H1 (cell line): ENCODE results near the gene OLA1. TPM values are rescaled to one million over a fixed set of nuclear protein-coding genes. Genes with fewer than 3 reads are reported as not detected.

Source experiments
- CBX8 ChIP-seq: fragments of 300-800, 300-1000 bp; sonication (generic); IDR thresholded peaks from 2 replicates; pipeline ENCODE4 v1.7.1; 2016; ENCODE audit warnings: low read depth, low read length, borderline replicate concordance
- CTCF ChIP-seq, 3 experiments: IDR thresholded peaks; 1 replicate in 2 of 3; 2 replicates in 1 of 3; pipeline versions ENCODE4 v1.5.1 to v1.6.1; 2011; ENCODE audit warnings: low read length in 3 of 3, mild to moderate bottlenecking in 3 of 3, inconsistent platforms in 2 of 3, low read depth in 1 of 3, moderate library complexity in 1 of 3; ENCODE audit not compliant: insufficient read depth in 1 of 3; ENCODE audit errors: control extremely low read depth in 1 of 3
- GTF2F1 ChIP-seq: IDR thresholded peaks from 2 replicates; pipeline ENCODE4 v1.6.1; 2012; ENCODE audit warnings: low read depth, low read length, improper control_type of control experiment, borderline replicate concordance
- RXRA ChIP-seq: IDR thresholded peaks from 2 replicates; pipeline ENCODE4 v1.6.1; 2011; ENCODE audit warnings: low read depth, mild to moderate bottlenecking, low read length, moderate library complexity; ENCODE audit not compliant: insufficient read depth
- SAP30 ChIP-seq: fragments of 300-600 bp; sonication (generic); IDR thresholded peaks from 2 replicates; pipeline ENCODE4 v1.7.1; 2012; ENCODE audit warnings: low read length, moderate library complexity, mild to moderate bottlenecking, inconsistent platforms; ENCODE audit not compliant: insufficient read depth, insufficient replicate concordance
- SIX5 ChIP-seq: IDR thresholded peaks from 2 replicates; pipeline ENCODE4 v1.6.1; 2011; ENCODE audit warnings: mild to moderate bottlenecking, low read depth, low read length
- USF2 ChIP-seq: IDR thresholded peaks from 2 replicates; pipeline ENCODE4 v1.6.1; 2011; ENCODE audit warnings: low read length, improper control_type of control experiment
- polyA plus RNA-seq, 7 experiments: library from polyadenylated mRNA; depleted of rRNA in 3 of 7; stranded (reverse) in 5 of 7; unstranded in 2 of 7; fragments of >200 nt in 5 of 7; fragments of 200-250 nt in 2 of 7; gene quantifications; 1 replicate in 5 of 7; 2 replicates in 1 of 7; 4 replicates in 1 of 7; pipeline versions ENCODE4 v1.2.1 to v1.2.3, GENCODE V29; 2011 to 2013; ENCODE audit warnings: missing spikeins in 2 of 7, mixed read lengths in 2 of 7
- total RNA-seq: library from RNA; stranded (reverse); fragmentation: NEBNext Ultra II Directional; extraction: Animal tissue kit (Norgen Biotek cat#: 25700); gene quantifications from 2 replicates; pipeline ENCODE4 v1.2.1, GENCODE V29; 2021

The OLA1 gene
- total and polyA plus RNA-seq, 2 of the 8 experiments (the other 6 are each of a cell fraction or from before 2014, with no cell fraction given) = 39.3 to 158 TPM

GRCh38 chr2:174120346-174120745, 128.0 kb downstream of the OLA1 start (continued):
- TF ChIP-seq CTCF (IDR thresholded peaks at IDR 0.05; ENCODE audit: control extremely low read depth in 1 of 3, insufficient read depth in 1 of 3, low read depth in 1 of 3, low read length in 3 of 3) (no peak), SAP30 (no peak), CBX8 (no peak), GTF2F1 (no peak), USF2 (no peak), SIX5 (no peak), RXRA (no peak)
